Fibroblast of skin of right biceps (primary cell): Measurements from ENCODE around the gene MAGEA9B.
"Not testable (repeated sequence)": the region's sequence is repeated elsewhere in the genome, so short reads cannot be mapped to it uniquely, and the experiment has no call there.

Experiments used
- DNase-seq: peaks from one replicate; pipeline ENCODE4 v3.0.0-alpha.2; 2013

The MAGEA9B gene

DNA sequence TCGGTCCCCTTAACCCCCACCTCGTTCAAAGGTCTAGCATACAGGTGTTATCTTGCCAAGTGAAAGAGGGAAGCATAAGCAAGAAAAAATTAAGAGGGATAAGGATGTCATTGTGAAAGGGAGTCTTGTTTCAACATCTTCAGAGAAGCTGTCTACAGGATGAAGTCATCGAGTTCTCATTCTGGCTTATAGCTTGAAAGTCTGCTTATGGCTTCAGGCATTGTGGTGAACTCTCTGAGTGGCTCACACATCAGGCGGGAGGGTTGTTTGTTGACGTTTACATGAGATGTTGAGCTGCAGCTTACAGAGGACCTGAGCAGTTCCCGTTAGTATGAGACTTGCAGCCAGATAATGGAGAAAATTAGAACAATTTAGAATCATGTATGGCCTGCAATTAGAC is 16.6 kb downstream of the MAGEA9B start:
- DNase-seq, result peak; percentile 14

- DNase-seq, result no peak
Observed at GRCh38 chrX:149569770-149570169, 17.5 kb downstream of the MAGEA9B start.

DNA sequence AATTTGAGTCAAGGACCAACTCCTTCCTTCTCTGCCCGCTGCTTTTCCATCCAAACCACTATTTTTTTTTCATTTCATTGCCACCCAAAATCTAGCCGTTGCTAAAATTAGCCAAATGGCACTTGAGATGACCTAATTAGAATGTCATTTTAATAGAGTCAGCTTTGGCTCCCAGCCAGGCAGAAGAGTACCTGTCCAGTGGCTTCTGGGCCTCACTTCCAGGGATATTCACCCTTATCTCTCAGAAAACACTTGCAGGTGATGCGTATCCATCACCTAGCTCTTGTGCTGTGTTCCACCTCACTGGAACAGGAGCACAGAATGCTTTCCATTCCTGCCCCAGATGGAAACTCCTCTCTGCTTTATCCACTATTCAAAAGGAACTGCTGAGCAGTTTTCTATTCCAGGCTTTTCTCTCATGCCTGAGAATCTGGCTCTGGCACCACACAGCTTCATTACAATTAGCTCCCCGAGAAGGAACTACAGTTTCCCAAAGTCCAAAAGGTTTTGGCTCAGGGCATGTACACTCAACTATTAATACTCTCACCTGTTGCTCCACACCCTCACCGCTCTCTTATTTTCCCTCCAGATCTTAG is 18.5 kb downstream of the MAGEA9B start:
- no peak for DNase-seq

- DNase-seq, result no peak
Observed at GRCh38 chrX:149567621-149568417, 19.4 kb downstream of the MAGEA9B start.

DNA sequence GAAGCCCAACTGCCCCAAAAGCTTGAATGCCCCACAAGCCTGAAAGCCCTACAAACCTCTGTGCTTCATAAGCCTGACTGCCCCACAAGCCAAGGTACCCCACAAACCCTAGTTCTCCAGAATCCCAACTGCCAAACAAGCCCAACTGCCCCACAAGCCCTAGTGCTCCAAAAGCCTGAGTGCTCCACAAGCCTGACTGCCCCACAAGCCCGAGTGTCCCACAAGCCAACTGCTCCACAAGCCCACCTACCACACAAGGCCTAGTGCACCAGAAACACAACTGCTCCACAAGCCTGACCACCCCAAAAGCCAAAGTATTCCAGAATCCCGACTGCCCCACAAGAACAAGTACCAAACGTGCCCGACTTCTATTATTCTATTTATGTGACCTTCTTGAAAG is 23.9 kb downstream of the MAGEA9B start:
- DNase-seq, result no peak

- not testable (repeated sequence) for DNase-seq
Observed at GRCh38 chrX:149555251-149555650, 32.0 kb downstream of the MAGEA9B start.

GRCh38 chrX:149551939-149552248 is 35.4 kb downstream of the MAGEA9B start:
- DNase-seq, result not testable (repeated sequence)

DNA sequence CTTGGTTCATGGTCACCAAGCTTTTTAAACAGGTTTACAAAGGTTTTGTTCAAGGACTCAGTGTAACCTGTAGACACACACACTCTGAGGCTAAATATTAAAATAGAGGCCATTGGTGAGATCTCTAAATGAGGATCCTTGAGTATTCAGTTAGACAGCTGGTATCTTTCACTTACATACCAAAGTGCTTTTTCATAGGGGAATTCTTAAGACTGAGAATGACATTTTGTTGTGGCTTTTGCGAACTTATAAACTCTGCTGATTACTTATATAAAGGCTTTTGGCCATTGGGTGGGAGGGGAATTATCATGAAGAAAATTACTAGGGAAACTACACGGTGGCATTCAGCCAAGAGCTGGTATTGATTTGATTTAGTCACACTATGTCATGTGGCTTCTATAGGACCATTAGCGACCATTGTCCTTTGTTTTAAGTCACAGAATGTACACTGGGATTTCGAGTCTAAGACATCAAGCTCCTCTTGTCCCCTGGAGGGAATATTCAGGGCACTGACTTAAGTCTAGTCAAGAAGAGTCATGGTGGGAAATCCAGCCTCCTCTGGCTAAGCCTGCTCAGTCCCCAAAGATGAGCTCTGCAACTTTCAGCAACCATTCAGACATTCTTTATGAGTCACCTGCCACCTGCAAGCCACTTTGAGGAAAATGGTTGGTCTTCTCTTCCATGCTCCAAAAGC is 35.9 kb downstream of the MAGEA9B start:
- DNase-seq, result not testable (repeated sequence)

- not testable (repeated sequence) for DNase-seq
Observed at GRCh38 chrX:149550454-149550853, 36.8 kb downstream of the MAGEA9B start.

DNA sequence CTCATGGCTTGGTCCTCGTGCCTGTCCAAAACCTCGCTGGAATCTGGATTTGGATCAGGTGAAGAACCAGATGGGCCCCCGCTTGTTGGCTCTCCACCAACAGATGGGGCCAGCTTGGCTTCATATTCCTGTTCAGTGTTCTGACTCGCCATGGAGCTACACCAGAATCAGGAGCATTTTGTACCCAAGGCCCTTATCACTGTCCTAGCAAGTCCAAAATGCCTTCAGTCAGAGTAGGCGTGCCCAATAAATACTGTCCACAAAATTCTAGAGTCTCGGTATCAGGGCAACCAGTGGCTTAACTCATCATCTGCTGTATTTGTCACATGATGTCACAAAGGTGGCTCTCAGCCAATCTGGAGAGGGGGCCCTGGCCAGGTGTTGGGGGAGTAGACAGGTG is 37.6 kb downstream of the MAGEA9B start, which contains the start of gene HSFX3:
HSFX3 (minus strand) TSS at position 224 of the 400 bp plus-strand sequence; CDS start at position 152, 72 bp downstream.
- not testable (repeated sequence) for DNase-seq

DNA sequence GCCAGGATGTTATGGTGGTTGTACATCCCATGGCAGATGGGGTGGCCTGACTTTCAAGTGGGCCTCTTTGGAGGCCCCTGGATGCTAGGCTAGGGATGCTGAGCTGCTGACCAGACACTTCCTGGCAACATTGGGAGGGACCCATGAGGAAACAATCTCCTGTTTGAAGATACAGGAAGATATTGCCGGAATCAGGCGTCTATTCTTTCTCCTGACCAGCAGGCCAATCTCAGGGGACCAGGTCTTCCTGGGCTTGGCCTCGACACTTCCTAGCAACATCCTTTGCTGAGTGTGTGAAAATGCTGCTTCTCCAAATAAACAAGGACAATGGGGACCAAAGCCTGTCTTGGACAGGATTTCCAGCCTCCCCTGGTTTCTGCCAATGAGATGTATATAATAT is 39.5 kb downstream of the MAGEA9B start:
- not testable (repeated sequence) for DNase-seq

- not testable (repeated sequence) for DNase-seq
Observed at GRCh38 chrX:149546962-149547361, 40.3 kb downstream of the MAGEA9B start.

DNA sequence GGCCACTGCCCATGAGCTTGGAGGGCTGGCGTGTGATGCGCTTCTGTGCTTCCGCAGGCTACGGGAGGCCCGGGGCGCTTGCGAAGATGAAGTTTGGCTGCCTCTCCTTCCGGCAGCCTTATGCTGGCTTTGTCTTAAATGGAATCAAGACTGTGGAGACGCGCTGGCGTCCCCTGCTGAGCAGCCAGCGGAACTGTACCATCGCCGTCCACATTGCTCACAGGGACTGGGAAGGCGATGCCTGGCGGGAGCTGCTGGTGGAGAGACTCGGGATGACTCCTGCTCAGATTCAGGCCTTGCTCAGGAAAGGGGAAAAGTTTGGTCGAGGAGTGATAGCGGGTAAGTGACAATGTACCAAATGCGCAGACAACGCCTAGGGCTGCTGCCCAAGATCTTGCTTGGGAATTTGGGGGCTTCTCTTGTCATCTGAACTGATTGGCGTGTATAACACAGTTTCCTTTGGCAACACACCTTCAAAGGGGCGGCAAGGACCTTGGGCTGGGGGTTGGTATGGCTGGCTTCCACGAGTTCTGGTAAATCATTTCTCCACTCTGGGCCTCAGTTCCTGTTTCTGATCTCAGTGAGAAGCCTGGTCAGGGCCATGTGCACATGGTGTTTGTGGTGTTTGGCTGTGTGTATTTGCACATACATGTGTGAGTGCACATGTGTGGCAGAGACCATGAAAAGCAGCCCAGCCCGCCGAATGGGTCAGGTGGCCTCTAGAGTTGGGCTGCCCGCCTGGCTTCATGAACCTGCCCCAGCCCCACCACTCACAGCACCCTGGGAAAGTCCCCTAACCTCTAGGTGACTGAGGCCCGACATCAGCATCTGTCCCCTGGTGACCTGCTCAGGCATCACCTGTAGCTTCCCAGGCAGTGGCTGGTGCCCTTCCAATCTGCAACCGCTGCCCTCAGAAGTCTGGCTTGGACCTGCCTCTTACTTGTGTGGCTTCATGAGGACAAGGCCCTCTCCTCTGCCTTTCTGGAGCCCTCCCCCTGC is 41.4 kb downstream of the MAGEA9B start:
- peak; percentile 21 for DNase-seq

GRCh38 chrX:149541521-149542047 is 45.7 kb downstream of the MAGEA9B start:
- no peak for DNase-seq

- peak; percentile 95 for DNase-seq
Observed at GRCh38 chrX:149540621-149541520, 46.4 kb downstream of the MAGEA9B start, which contains the start of gene EOLA1. Gene EOLA1, plus strand, starts transcription at chrX:149541012. Its CDS starts 4,619 bp downstream, at chrX:149545631.

GRCh38 chrX:149540131-149540620 is 47.1 kb downstream of the MAGEA9B start:
- DNase-seq, result peak; percentile 90

GRCh38 chrX:149539283-149540130 is 47.8 kb downstream of the MAGEA9B start:
- peak; percentile 93 for DNase-seq

GRCh38 chrX:149537474-149537873 is 49.8 kb downstream of the MAGEA9B start:
- not testable (repeated sequence) for DNase-seq

- not testable (repeated sequence) for DNase-seq
Observed at GRCh38 chrX:149534926-149535602, 52.2 kb downstream of the MAGEA9B start.
